Cardiac atrium fibroblast (primary cell): ENCODE data around the gene SLC27A5. TPM values are rescaled to one million over a fixed set of nuclear protein-coding genes. Genes with fewer than 3 reads are reported as not detected.

Experiments
- total RNA-seq: library from RNA; depleted of rRNA; stranded (reverse); fragments of >200 nt; gene quantifications from 2 replicates; pipeline ENCODE4 v1.2.3, GENCODE V29; 2015

The SLC27A5 gene, protein sequence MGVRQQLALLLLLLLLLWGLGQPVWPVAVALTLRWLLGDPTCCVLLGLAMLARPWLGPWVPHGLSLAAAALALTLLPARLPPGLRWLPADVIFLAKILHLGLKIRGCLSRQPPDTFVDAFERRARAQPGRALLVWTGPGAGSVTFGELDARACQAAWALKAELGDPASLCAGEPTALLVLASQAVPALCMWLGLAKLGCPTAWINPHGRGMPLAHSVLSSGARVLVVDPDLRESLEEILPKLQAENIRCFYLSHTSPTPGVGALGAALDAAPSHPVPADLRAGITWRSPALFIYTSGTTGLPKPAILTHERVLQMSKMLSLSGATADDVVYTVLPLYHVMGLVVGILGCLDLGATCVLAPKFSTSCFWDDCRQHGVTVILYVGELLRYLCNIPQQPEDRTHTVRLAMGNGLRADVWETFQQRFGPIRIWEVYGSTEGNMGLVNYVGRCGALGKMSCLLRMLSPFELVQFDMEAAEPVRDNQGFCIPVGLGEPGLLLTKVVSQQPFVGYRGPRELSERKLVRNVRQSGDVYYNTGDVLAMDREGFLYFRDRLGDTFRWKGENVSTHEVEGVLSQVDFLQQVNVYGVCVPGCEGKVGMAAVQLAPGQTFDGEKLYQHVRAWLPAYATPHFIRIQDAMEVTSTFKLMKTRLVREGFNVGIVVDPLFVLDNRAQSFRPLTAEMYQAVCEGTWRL
- 11.0 and 12.8 TPM in 2 replicates for total RNA-seq

DNA sequence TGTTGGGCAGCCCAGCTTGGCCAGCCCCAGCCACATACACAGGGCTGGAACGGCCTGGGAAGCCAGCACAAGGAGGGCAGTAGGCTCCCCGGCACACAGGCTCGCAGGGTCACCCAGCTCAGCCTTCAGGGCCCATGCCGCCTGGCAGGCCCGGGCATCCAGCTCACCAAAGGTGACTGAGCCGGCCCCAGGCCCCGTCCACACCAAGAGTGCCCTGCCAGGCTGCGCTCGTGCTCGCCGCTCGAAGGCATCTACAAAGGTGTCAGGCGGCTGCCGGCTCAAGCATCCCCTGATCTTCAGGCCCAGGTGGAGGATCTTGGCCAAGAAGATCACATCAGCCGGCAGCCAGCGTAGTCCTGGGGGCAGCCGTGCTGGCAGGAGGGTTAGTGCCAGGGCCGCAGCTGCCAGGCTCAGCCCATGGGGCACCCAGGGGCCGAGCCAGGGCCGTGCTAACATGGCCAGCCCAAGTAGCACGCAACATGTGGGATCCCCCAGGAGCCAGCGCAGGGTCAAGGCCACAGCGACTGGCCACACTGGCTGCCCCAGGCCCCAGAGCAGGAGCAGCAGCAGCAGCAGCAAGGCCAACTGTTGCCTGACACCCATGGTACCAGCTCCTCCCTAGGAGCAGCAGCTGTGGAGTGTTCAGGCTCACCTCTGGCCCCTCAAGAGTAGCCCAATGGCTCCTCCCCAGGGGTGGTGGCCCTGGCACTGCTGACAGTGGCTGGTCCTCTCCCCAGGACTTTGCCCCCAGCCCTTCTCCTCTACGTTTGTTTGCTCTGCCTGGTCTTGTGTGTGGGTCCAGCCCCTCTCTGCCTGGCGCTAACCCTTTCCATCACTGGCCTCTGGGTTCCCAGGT lies at the start of gene SLC27A5:
SLC27A5 (minus strand) TSS at position 640 of the 856 bp plus-strand sequence; CDS start at position 603, 37 bp downstream.

DNA sequence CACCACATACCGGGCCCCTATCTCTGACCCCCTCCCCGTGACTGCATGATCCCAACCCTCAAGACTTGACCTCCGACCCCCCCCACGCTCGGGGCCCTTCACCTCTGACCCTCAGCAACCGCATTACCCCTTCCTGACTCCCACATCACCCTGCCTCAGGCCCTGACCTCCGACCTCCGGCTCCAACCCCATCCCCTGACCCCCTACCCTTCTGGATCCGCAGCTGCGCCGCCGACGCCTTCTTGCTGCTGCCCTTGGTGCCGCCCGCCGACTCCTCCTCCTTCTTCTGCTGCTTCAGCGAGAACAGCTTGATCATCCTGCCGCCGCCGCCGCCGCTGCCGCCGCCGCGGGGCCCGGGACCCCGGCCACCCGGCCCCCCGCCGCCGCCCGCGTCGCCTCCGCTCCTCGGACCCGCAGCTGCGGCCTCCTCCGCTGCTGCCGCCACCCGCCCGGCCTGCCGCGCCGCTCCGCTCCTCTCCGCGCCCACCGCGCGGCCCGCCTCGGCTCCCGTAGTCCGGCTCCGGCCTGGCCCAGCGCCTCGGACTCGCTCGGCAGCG lies 46.4 kb upstream of the SLC27A5 start, which contains the start of gene UBE2M:
UBE2M (minus strand) TSS at position 546 of the 557 bp plus-strand sequence; CDS start at position 316, 230 bp downstream.

DNA sequence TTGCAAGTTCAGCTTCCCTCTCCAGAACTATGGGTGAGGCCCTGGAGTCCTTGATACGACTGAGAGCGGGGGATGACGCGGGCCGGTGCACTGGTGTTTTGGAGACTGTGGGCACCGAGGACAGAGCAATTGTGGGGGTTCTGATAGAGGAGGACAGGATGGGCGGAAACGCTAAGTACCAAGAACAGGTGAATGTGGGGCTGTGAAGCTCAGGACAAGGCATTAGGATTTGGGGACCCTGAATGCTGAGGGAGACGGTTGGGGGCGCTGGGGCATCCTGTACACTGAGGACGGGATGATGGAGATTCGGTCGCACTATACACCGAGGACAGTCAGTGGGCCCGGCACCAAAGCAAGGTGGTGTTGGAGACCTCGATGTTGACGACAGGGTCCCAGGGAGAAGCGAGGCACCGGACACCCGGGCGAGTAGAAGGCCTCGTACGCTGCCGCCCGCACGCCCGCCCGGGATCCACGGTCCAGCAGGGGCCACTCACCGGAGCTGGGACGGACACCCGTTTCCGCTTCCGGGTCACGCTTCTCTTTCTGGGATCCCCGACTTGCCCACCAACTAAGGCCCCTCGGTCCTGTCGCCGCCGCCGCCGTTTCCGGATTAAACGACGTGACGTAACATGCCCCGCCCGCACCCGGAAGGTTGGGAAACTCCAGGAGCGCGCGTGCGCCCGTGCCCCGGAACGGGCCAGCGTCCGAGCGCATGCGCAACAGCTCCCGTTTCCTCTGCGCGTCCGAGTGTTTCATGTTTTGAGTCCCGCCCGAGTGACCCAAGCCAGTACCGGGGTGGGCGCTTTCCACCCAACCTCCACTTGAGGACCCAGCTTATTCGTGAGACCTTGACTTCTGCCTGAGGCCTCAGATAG lies 42.9 kb upstream of the SLC27A5 start, which contains the start of gene CHMP2A:
CHMP2A (minus strand) TSS at position 612 of the 875 bp plus-strand sequence. CDS start 893 bp downstream, outside the sequence.

DNA sequence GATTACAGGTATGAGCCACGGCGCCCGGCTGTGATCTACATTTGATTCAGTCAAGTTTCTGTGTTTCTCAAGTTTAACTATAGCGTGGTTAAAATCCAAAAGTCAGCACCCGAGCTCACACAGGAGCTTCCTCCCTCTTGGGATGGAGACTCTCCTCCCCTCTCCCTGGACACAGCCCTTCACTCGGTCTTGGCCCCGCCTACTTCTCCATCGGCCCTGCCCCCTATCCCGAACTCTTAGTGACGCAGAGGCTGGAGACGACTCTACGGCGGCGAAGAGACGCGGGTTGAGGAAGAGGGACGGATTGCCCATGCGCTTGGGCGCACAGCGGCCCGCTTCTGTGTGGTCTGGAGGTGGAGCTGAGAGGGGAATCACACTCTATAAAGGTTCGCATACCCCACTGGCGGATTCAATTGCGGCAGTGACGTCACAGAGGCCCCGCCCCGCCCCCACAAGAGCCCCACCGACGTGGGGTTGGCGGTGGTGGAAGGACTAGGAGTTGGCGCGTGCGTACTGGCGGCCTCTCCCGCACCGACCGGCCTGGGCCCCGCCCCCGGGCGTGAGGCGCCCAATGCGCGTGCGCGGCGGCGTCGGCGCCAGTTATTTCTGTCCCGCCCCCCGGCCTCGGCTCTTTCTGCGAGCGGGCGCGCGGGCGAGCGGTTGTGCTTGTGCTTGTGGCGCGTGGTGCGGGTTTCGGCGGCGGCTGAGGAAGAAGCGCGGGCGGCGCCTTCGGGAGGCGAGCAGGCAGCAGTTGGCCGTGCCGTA lies 32.2 kb upstream of the SLC27A5 start, which contains the start of gene TRIM28:
TRIM28 (plus strand) TSS at position 239 of the 765 bp plus-strand sequence. CDS start 694 bp downstream, outside the sequence.

DNA sequence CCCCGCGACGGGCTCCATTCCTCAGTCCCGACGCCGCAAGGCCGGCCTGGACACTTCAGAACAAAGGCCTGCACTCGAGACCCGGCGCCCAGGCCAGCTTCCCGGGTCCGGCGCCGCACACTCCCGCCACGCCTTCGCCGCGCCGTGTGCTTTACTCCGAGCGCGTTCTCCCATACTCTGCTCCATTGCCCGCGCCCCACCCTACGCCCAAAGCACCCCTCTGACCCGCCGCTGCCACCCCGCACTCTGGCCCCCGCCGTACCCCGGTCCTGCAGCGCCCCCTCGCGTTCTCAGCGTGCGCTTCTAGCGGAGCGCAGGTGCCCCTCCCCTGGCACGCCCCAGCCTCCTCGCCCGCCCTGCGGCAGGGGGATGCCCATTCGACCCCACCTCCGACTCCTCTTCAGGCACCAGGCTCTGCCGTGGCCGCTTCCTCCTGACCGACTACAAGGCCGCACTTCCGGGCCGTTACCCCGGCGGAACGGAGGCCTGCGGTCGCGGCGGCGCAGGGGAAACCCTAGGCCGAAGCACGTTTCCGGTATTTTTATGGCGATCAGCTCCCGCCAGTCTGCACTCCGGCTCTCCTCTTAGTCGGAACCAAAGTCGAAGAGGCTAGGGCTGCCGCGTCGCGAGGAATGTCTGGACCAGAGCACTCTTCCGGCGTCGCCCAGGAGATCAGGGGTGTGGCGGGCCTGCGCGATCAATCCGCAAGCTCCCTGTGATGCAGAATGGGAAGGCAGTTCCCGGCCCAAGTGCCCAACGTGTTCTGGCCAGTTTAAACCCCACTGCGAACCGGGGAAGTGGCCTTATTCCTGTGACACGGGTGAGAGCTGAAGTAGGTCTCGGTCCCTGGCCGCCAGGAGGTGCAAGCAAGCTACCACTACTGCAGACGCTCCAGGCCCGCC lies 7.8 kb upstream of the SLC27A5 start, which contains the start of gene ZBTB45:
ZBTB45 (minus strand) TSS at position 456 of the 902 bp plus-strand sequence. CDS start 2,137 bp downstream, outside the sequence.

DNA sequence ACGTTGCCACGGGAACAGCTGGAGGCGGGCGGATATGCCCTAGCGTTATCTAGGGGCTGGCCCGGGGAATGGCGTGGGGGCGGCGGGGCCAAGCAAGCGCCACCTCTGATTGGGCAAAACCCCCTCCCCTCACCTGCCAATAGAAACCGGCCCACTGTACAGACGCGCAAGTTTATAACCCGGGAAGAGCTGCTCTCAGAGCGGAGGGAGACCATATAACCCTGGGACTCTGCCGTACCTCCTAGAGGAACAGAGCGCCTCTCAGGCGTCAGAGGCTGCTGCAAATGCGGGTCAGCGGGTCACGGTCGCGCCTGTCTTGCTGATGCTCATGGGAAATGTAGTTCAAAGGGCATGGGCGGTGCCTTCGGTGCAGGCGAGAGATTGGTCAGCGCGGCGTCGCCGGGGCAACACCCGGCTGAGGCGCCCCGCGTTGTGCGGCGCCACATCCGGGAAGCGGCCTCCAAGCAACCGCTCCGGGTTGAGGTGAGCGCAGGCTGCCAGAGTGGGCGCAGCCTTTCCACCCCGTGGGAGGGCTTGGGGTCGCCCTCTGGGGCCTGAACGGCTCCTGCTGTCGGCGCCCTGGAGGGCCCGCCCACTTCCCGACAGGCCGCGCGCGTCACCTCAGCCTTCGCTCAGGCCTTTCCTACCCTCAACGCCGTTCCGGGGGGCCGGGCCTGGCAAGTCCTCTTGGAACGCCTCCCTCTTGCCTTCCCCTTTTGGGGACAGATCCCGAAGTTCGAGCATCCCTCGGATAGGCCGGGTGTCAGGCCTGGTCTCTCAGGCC lies 35.9 kb downstream of the SLC27A5 start, which contains the start of gene ZNF446:
ZNF446 (plus strand) TSS at position 639 of the 784 bp plus-strand sequence. CDS start 867 bp downstream, outside the sequence.

DNA sequence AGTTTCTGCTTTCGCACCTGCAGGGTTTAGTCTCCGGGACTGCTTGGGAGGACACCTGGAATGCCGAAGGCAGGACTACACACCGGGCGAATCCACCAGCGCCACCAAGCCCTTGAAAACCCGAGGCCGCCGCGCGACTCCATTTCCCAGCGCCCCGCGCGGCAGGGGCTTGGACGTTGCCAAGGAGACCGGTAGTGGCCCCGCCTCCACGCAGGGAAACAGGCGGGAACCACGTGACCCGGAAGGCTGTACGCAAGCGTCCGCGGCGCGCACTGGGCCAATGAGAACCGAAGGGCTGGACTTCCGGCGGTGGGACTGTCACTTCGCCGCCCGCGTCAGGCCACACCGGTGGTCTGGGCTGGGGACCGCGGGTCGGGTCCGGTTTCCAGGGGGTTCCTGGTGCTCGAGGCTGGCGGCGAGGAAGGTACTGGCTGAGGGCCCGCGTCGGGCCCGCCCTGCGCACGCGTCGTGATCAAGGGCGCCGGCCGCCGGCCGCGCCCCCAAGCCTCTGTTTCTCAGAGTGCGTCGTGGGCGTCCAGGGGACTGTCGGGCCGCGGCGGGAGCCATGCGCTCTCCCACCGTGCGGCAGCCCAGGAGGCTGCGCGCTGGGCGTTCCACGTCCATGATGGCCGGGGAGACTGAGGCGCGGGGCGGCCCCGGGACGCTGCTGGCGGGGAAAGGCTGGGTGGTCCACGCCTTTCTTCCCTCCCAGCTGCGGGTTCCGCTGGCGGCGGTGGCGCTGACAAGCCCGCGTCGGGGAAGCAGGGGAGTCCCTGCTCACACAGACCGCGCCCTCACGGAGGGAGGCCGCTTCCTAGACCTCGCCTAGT lies 44.8 kb downstream of the SLC27A5 start, which contains the start of gene ZNF324:
ZNF324 (plus strand) TSS at position 321 of the 830 bp plus-strand sequence. CDS start 2,106 bp downstream, outside the sequence.

DNA sequence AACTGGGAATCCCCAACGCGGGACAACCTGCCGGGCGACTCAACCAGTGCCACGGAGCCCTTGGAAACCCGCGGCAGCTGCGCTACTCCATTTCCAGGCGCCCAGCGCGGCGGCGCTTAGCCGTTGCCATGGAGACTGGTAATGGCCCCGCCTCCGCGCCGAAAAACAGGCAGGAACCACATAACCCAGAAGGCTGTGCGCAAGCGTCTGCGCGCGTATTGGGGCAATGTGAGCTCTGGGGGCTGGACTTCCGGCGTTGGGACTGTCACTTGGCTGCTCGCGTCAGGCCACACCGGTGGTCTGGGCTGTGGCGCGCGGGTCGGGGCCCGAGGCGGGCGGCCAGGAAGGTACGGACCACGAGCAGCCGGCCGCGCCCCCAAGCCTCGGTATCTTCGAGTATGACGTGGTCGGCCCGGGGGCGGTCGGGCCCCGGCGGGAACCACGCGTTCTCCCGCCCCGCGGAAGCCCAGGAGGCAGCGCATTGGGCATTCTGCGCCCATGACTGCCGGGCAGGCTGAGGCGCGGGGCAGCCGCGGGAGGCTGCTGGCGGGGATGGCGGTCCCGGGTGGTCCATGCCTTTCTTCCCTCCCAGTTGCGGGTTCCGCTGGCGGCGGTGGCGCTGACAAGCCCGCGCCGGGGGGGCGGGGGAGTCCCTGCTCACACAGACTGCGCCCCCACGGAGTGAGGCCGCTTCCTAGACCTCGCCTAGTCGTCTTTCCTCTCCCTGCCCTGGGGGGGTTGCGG lies 60.3 kb downstream of the SLC27A5 start, which contains the start of gene ZNF324B:
ZNF324B (plus strand) TSS at position 265 of the 744 bp plus-strand sequence. CDS start 2,080 bp downstream, outside the sequence.

Other genes starting within 250 kb of the SLC27A5 start
- gene ZNF8, start 233.0 kb downstream of the SLC27A5 start, total RNA-seq: 4.9 and 6.6 TPM in 2 replicates
- gene ERVK3-1, start 206.6 kb downstream of the SLC27A5 start, total RNA-seq: 32.9 and 64.4 TPM in 2 replicates
- gene ZSCAN22, start 185.0 kb downstream of the SLC27A5 start, total RNA-seq: 1.9 and 2.0 TPM in 2 replicates
- gene A1BG, start 158.5 kb downstream of the SLC27A5 start, total RNA-seq: 95.4 and 130 TPM in 2 replicates
- 0.18 and 0.97 TPM in 2 replicates for gene ZNF497, start 149.2 kb downstream of the SLC27A5 start, total RNA-seq
- 4.5 and 5.0 TPM in 2 replicates for gene ZNF837, start 131.0 kb downstream of the SLC27A5 start, total RNA-seq
- 2,709 and 3,064 TPM in 2 replicates for gene RPS5, start 124.7 kb downstream of the SLC27A5 start, total RNA-seq
- not detected in 2 replicates for gene RNF225, start 116.3 kb downstream of the SLC27A5 start, total RNA-seq
- 13.0 and 15.4 TPM in 2 replicates for gene ZNF584, start 103.3 kb downstream of the SLC27A5 start, total RNA-seq
- 3.8 and 3.9 TPM in 2 replicates for gene ZNF132, start 71.8 kb downstream of the SLC27A5 start, total RNA-seq
- gene ZNF324B, start 60.4 kb downstream of the SLC27A5 start, total RNA-seq: 5.8 and 9.6 TPM in 2 replicates
- gene ZNF324, start 44.9 kb downstream of the SLC27A5 start, total RNA-seq: 8.7 and 13.6 TPM in 2 replicates
- 7.3 and 12.8 TPM in 2 replicates for gene ZNF446, start 35.6 kb downstream of the SLC27A5 start, total RNA-seq
- 10.9 and 15.3 TPM in 2 replicates for gene ZBTB45, start 7.8 kb upstream of the SLC27A5 start, total RNA-seq
- gene TRIM28, start 32.1 kb upstream of the SLC27A5 start, total RNA-seq: 249 and 264 TPM in 2 replicates
- 93.0 and 104 TPM in 2 replicates for gene CHMP2A, start 43.1 kb upstream of the SLC27A5 start, total RNA-seq
- gene UBE2M, start 46.6 kb upstream of the SLC27A5 start, total RNA-seq: 33.6 and 41.5 TPM in 2 replicates
- 14.7 and 14.8 TPM in 2 replicates for gene MZF1, start 61.3 kb upstream of the SLC27A5 start, total RNA-seq